Activated CD4-positive, alpha-beta T cell treated with anti-CD3 and anti-CD28 coated beads for 1 hour (primary cell): ENCODE data around the gene UGT1A10.
"Not testable (repeated sequence)": the region's sequence is repeated elsewhere in the genome, so short reads cannot be mapped to it uniquely, and the experiment has no call there.

Experiments used
- DNase-seq: peaks from one replicate; pipeline ENCODE4 v3.0.0-alpha.2; 2020

The UGT1A10 gene

DNA sequence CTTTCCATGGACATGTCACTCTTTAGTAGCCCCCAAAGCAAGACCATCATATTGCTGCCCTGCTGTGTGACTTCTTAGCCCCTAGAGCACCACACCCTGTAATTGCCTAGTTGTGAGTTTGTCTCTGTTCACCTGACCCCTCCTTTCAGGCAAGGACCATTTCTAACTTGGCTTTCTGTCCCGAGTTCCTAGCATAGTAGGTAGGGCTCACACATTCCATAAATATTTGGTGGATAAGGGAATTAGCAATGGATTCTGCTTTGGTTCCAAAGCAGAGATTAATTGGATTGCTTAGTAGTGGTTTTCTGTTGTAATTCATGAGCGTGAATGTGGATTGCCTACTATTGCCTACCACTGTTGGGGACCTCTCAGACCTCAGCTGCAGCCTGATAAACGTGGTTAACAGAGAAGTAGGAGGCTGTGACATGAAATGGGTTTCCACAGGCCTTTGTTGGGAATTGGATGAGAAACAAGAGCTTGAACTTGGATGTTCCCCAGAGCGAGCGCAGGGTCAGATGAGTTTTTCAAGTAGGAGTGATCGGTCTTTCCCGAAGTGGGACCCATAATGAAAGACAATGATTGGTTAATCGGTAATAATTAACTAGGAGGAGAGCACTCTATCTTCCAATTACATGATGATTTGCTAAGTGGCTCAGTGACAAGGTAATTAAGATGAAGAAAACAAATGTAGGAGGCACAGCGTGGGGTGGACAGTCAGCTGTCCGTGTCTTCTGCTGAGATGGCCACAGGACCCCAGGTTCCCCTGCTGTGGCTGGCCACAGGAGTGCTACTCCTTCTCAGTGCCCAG is 110.4 kb downstream of the UGT1A10 start:
- no peak for DNase-seq

GRCh38 chr2:233747283-233747544 is 111.0 kb downstream of the UGT1A10 start:
- no peak for DNase-seq

- DNase-seq: not testable (repeated sequence)
Observed at GRCh38 chr2:233750689-233751088, 114.4 kb downstream of the UGT1A10 start.

GRCh38 chr2:233751212-233752009 is 115.2 kb downstream of the UGT1A10 start:
- not testable (repeated sequence) for DNase-seq

- no peak for DNase-seq
Observed at GRCh38 chr2:233754872-233755611, 118.8 kb downstream of the UGT1A10 start.

DNA sequence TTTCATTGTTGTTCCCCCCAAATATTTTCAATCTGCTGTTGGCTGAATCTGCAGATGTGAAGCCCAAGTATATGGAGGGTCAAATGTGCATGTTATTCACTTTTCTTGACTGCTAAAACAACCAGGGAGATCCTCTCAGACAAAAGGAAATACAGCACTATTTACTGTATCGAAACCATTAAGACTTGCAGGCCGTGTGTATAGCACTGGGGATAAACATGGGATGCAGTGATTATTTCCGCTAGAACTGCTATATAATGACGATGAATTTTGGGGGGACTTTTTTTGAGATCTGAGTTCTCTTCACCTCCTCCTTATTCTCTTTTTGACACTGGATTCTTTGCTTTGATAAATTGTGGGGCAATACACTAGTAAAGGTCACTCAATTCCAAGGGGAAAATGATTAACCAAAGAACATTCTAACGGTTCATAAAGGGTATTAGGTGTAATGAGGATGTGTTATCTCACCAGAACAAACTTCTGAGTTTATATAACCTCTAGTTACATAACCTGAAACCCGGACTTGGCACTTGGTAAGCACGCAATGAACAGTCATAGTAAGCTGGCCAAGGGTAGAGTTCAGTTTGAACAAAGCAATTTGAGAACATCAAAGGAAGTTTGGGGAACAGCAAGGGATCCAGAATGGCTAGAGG is 120.3 kb downstream of the UGT1A10 start:
- no peak for DNase-seq

GRCh38 chr2:233758141-233758540 is 121.9 kb downstream of the UGT1A10 start:
- no peak for DNase-seq

DNA sequence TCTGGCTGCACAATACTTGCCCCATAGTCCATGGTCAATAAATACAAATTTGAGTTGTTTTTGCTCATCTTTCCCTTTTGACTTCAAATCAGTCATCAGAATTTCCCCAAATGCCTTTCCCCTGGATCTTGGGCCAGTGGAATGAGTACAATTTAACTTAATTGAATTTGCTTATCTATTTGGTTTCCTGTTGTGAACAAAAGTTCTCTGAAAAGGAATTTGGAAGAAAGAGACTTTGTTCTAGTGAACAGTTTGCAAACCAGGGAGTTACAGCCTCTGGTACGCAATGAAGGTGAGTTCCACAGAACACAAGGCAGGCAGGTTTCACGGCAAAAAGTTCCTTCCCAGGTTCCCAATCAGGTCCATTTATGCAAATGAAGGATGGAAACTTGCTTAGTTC is 122.6 kb downstream of the UGT1A10 start:
- DNase-seq: no peak

DNA sequence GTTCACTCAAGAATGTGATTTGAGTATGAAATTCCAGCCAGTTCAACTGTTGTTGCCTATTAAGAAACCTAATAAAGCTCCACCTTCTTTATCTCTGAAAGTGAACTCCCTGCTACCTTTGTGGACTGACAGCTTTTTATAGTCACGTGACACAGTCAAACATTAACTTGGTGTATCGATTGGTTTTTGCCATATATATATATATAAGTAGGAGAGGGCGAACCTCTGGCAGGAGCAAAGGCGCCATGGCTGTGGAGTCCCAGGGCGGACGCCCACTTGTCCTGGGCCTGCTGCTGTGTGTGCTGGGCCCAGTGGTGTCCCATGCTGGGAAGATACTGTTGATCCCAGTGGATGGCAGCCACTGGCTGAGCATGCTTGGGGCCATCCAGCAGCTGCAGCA is 123.8 kb downstream of the UGT1A10 start, which contains the start of gene UGT1A1:
TSS of gene UGT1A1 (plus strand) at position 228 of the 400 bp plus-strand sequence. CDS start at position 246, 18 bp downstream.
- DNase-seq: no peak

- no peak for DNase-seq
Observed at GRCh38 chr2:233761040-233761769, 125.0 kb downstream of the UGT1A10 start.

GRCh38 chr2:233764264-233764663 is 128.0 kb downstream of the UGT1A10 start:
- DNase-seq: no peak

- DNase-seq: no peak
Observed at GRCh38 chr2:233764761-233765160, 128.5 kb downstream of the UGT1A10 start.

DNA sequence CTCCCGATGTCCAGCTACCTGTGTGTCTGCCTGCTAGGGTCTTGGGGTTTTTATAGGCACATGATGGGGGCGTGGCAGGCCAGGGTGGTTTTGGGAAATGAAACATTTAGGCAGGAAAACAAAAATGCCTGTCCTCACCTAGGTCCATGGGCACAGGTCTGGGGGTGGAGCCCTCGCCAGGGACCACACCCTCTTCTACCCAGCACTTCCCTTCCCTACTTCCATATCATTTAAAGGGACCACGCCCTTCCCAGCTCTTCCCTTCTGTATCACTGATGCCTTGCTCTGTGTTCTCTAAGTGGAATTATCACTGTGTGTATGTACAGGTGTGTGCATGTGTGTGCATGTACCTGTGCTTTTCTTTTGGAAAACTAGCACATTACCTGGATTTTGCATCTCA is 130.2 kb downstream of the UGT1A10 start:
- DNase-seq: no peak

DNA sequence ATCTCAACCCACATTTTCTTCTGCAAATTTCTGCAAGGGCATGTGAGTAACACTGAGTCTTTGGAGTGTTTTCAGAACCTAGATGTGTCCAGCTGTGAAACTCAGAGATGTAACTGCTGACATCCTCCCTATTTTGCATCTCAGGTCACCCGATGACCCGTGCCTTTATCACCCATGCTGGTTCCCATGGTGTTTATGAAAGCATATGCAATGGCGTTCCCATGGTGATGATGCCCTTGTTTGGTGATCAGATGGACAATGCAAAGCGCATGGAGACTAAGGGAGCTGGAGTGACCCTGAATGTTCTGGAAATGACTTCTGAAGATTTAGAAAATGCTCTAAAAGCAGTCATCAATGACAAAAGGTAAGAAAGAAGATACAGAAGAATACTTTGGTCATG is 131.8 kb downstream of the UGT1A10 start:
- no peak for DNase-seq

GRCh38 chr2:233769260-233769659 is 133.0 kb downstream of the UGT1A10 start:
- no peak for DNase-seq

GRCh38 chr2:233772153-233772552 is 135.9 kb downstream of the UGT1A10 start:
- DNase-seq: no peak

DNA sequence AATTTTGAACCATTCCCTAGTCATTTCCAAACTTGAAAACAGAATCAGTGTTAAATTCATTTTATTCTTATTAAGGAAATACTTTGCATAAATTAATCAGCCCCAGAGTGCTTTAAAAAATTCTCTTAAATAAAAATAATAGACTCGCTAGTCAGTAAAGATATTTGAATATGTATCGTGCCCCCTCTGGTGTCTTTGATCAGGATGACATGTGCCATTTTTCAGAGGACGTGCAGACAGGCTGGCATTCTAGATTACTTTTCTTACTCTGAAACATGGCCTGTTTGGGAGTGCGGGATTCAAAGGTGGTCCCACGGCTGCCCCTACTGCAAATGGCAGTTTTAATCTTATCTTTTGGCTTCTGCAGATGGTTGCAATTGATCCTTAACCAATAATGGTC is 136.3 kb downstream of the UGT1A10 start:
- DNase-seq: no peak

- DNase-seq: no peak
Observed at GRCh38 chr2:233773854-233774253, 137.6 kb downstream of the UGT1A10 start.

DNA sequence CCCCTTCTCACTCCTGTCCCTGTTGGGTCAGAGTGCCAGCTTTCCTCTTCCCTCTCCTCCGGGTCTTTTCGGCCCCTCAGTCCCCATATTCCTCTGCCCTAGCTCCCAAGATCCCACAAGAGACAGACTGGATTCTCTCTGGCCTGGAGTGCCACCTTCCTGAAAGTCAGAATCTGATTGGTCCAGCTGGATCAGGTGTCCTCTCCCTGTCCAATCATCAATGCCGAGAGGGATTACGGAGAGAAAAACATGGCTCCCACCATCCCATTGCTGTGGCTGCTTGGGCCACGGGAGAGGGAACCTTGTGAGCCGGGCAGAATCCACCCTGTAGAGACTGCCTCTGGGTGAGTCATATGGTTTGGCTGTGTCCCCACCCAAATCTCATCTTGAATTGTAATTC is 139.2 kb downstream of the UGT1A10 start:
- DNase-seq: no peak

DNA sequence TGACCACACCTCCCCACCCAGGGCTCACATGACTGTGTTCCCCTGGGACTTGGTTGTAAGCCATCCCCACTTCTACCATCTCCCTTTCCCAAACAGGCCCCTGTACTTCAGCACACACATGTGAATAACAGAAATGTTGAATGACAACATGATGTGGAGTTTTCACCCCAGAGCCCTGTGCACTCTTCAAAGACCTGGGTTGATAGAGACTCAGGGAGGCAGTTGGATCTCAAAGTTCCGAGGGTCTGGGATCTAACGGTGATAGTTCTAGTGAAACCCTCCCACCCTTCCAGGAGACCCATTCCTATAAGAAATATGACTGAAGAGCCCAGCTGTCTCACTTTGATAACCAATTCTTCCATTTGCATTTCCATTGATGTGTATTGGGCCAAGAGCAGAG is 141.8 kb downstream of the UGT1A10 start, which contains the start of gene MROH2A:
TSS of gene MROH2A (plus strand) at position 301 of the 400 bp plus-strand sequence. CDS start 1,029 bp downstream, outside the sequence.
- no peak for DNase-seq

DNA sequence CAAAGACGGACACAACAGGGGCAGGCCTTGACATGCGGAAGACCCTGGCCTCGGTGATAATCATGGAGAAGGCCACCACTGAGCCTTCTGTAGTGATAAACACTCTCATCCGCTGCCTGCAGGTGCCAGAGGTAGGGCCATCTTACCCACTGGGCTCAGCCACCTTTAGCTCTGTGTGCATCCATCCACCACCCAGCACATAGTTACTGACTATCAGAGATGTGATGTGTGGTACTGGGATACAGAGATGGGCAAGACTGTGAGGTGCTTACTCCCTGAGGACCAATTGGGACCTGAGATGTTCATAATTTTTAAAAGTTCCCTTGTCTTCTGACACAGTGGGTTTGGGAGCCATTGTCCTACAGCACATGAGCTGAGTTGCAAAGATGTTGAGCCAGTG is 143.5 kb downstream of the UGT1A10 start:
- DNase-seq: no peak

GRCh38 chr2:233780771-233781170 is 144.5 kb downstream of the UGT1A10 start:
- DNase-seq: no peak
